Hematopoietic multipotent progenitor cell (in vitro differentiated cells): ENCODE data around the gene CDA. TPM values are rescaled to one million over a fixed set of nuclear protein-coding genes. Genes with fewer than 3 reads are reported as not detected.
A peak's percentile ranks its signal among the peaks of the same experiment; 100 is the strongest.

Experiments
- DNase-seq, 3 donors: peaks; one replicate each; pipeline ENCODE4 v3.0.0-alpha.2; 2011 to 2015; ENCODE audit warnings: low read depth in 2 of 3, low spot score in 2 of 3
- total RNA-seq: library from RNA; depleted of rRNA; stranded (reverse); fragments of >200 nt; gene quantifications from one replicate; pipeline ENCODE4 v1.2.3, GENCODE V29; 2012

CDA gene
- total RNA-seq, 1 donor, result 0.27 TPM

- no peak for DNase-seq
Measured at GRCh38 chr1:20644416-20644815, 55.5 kb downstream of the CDA start.

- no peak for DNase-seq
Measured at GRCh38 chr1:20645414-20645813, 56.5 kb downstream of the CDA start.

- no peak for DNase-seq
Measured at GRCh38 chr1:20648438-20648837, 59.5 kb downstream of the CDA start.

GRCh38 chr1:20648946-20649345 is 60.0 kb downstream of the CDA start:
- no peak for DNase-seq

- DNase-seq, result no peak
Measured at GRCh38 chr1:20652300-20652699, 63.4 kb downstream of the CDA start.

- DNase-seq, result no peak
Measured at GRCh38 chr1:20654104-20654690, 65.3 kb downstream of the CDA start.

GRCh38 chr1:20657024-20657423 is 68.1 kb downstream of the CDA start:
- DNase-seq, result no peak

GRCh38 chr1:20658166-20658915 is 69.4 kb downstream of the CDA start:
- no peak for DNase-seq

- no peak for DNase-seq
Measured at GRCh38 chr1:20660363-20660762, 71.5 kb downstream of the CDA start.

GRCh38 chr1:20660847-20661206 is 71.9 kb downstream of the CDA start:
- peak; percentile 10 to 31 (median 19) for DNase-seq

GRCh38 chr1:20661207-20662109 is 72.6 kb downstream of the CDA start, which contains the start of gene DDOST:
TSS of gene DDOST (minus strand) at chr1:20661369. CDS start at chr1:20661350, 19 bp downstream.
- DNase-seq, result peak; percentile 83 to 98 (median 97)

- DNase-seq, result peak in 1 of 3 donors; percentile 4
Measured at GRCh38 chr1:20662110-20662475, 73.2 kb downstream of the CDA start.

GRCh38 chr1:20663365-20663764 is 74.5 kb downstream of the CDA start:
- no peak for DNase-seq

GRCh38 chr1:20663969-20664715 is 75.2 kb downstream of the CDA start:
- no peak for DNase-seq

GRCh38 chr1:20665726-20666125 is 76.8 kb downstream of the CDA start:
- peak in 2 of 3 donors; percentile 30 to 42 for DNase-seq

- DNase-seq, result no peak
Measured at GRCh38 chr1:20666146-20666545, 77.2 kb downstream of the CDA start.

- peak in 1 of 3 donors; percentile 14 for DNase-seq
Measured at GRCh38 chr1:20666804-20667203, 77.9 kb downstream of the CDA start.
